Lower leg skin (tissue), 4 donors: ENCODE measurements around the gene CCNI2. TPM values are rescaled to one million over a fixed set of nuclear protein-coding genes. Genes with fewer than 3 reads are reported as not detected.

Experiments
- DNase-seq, 2 donors: peaks; one replicate each; pipeline ENCODE4 v3.0.0-alpha.2; 2019; ENCODE audit warnings: low spot score in 2 of 2
- H3K4me3 ChIP-seq: fragments of 200-600 bp; sonication (generic); 2 replicates; pipeline ENCODE4 v1.5.1; 2017; ENCODE audit warnings: mild to moderate bottlenecking, low read depth; ENCODE audit not compliant: poor library complexity, severe bottlenecking
- POLR2A ChIP-seq, 2 donors: fragments of 450-650 bp; IDR thresholded peaks; one replicate each; pipeline ENCODE4 v1.6.1; 2016 to 2017; ENCODE audit warnings: antibody characterized with exemption in 2 of 2, mild to moderate bottlenecking in 1 of 2, moderate library complexity in 1 of 2
- WGBS, 2 donors: methylation state at CpG; one replicate each; pipeline ENCODE4 v1.1.5; 2018; 5-methylcytosine and 5-hydroxymethylcytosine counted together
- intact Hi-C: fragments of 100-400 bp; cut with DNase I; formaldehyde crosslinking; loops from one replicate; pipeline ENCODE4 v1.15.0; 2023; ENCODE audit warnings: low total_unique reads
- total RNA-seq, 4 donors: library from RNA; depleted of rRNA; stranded (reverse); fragments of >200 nt; gene quantifications; one replicate each; pipeline ENCODE4 v1.1.0, GENCODE V29; 2016
- TF ChIP-seq, protein P1 (sequence below), 3 donors: fragments of 450-650 bp; IDR thresholded peaks; one replicate each; pipeline ENCODE4 v1.5.1; 2016; ENCODE audit warnings: antibody characterized with exemption in 3 of 3, mild to moderate bottlenecking in 3 of 3, moderate library complexity in 2 of 3

The CCNI2 gene
- total RNA-seq, 4 donors from 2014 or later = 0.49 to 0.74 TPM; not detected in 2

GRCh38 chr5:132774896-132775295 is 27.7 kb downstream of the CCNI2 start:
- no peak overlapping the region for H3K4me3 ChIP-seq
- WGBS, 2 donors = 33 to 35% methylated on average over 4 to 5 of the region's 5 CpGs
- intact Hi-C loops = no loop called here
- no peak for TF ChIP-seq POLR2A (IDR thresholded peaks at IDR 0.05)
- TF ChIP-seq, protein P1, sequence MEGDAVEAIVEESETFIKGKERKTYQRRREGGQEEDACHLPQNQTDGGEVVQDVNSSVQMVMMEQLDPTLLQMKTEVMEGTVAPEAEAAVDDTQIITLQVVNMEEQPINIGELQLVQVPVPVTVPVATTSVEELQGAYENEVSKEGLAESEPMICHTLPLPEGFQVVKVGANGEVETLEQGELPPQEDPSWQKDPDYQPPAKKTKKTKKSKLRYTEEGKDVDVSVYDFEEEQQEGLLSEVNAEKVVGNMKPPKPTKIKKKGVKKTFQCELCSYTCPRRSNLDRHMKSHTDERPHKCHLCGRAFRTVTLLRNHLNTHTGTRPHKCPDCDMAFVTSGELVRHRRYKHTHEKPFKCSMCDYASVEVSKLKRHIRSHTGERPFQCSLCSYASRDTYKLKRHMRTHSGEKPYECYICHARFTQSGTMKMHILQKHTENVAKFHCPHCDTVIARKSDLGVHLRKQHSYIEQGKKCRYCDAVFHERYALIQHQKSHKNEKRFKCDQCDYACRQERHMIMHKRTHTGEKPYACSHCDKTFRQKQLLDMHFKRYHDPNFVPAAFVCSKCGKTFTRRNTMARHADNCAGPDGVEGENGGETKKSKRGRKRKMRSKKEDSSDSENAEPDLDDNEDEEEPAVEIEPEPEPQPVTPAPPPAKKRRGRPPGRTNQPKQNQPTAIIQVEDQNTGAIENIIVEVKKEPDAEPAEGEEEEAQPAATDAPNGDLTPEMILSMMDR (IDR thresholded peaks at IDR 0.05) = no peak
- DNase-seq = peak in 1 of 2 donors; percentile 85

- intact Hi-C loops = no loop called here
- peak in 1 of 2 donors; percentile 77 for DNase-seq
- no peak overlapping the region for H3K4me3 ChIP-seq
- TF ChIP-seq, protein P1 (IDR thresholded peaks at IDR 0.05) = no peak
- no peak for TF ChIP-seq POLR2A (IDR thresholded peaks at IDR 0.05)
- WGBS, 2 donors = 19 to 20% methylated on average over 7 of the region's 7 CpGs
Observed at GRCh38 chr5:132775476-132775961, 28.3 kb downstream of the CCNI2 start.

GRCh38 chr5:132776131-132776937 is 29.1 kb downstream of the CCNI2 start:
- H3K4me3 ChIP-seq = peak overlapping the region; percentile 44
- TF ChIP-seq POLR2A (IDR thresholded peaks at IDR 0.05) = no peak
- TF ChIP-seq, protein P1 (IDR thresholded peaks at IDR 0.05) = no peak
- WGBS, 2 donors = 5 to 7% methylated on average over 20 to 33 of the region's 39 CpGs
- DNase-seq = peak in 1 of 2 donors; percentile 88
- intact Hi-C loops = no loop called here

- TF ChIP-seq, protein P1 (IDR thresholded peaks at IDR 0.05) = no peak
- no peak for TF ChIP-seq POLR2A (IDR thresholded peaks at IDR 0.05)
- WGBS, 2 donors = 0 to 1% methylated on average over 12 to 21 of the region's 40 CpGs
- H3K4me3 ChIP-seq = peak overlapping the region; percentile 44
- no peak for DNase-seq
- intact Hi-C loops = no loop called here
Observed at GRCh38 chr5:132776938-132777208, 29.6 kb downstream of the CCNI2 start.

DNA sequence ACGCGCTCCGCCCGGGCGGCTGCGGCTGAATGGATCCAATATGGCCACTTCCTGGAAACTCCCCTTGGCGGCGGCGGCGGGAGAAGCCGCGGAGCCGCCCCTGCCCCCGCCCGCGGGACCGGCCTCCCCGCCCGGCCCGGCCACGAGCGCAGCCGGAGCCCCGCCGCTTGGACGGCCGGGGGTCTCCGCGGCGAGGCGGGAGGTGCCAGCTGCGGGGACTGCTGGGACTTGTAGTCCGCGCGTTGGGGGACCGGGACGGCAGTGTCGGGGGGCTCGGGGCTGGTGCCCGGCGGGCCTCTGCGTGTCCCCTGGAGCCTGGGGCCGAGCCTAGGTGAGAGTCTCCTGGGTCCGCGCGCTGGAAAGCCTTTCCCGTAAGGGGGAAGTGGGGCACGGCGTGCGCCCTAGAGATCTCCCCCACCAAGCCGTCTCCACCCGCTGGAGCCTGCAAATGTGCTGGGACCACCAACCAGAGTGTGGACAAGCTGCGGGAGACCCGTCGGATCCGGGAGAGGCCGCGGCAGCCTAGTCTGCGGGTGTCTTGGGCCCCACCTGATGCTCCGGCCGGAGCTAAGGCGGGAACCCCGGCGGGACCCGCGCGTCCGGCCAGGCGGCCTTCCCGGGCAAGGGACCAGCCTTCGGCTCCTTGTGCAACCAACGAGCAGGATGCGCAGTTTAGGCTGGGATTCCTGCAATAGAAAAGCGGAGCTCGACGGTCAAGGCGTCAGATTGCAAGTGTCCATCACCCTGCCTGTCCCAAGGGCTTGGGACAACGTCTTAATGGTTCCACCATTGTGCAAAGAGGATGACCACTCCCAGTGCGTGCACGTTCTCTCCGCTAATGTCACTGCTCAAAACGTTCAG is 30.2 kb downstream of the CCNI2 start, which contains the start of gene SEPTIN8:
SEPTIN8 (minus strand) TSS at position 31 of the 861 bp plus-strand sequence. CDS start 102 bp downstream, outside the sequence.
- TF ChIP-seq POLR2A (IDR thresholded peaks at IDR 0.05) = no peak
- TF ChIP-seq, protein P1 (IDR thresholded peaks at IDR 0.05) = no peak
- intact Hi-C loops = no loop called here
- 1 to 3% methylated on average over 19 to 65 of the region's 82 CpGs for WGBS, 2 donors
- H3K4me3 ChIP-seq = peak within 1 kb of the TSS; percentile 64
- peak in 1 of 2 donors; percentile 93 for DNase-seq
